Stimulated activated CD4-positive, alpha-beta T cell treated with anti-CD3 and anti-CD28 coated beads, TNF-alpha, amount 100 ng/mL, for 1 hour (primary cell): ENCODE results near the gene CSN2.
"Not testable (repeated sequence)": the region's sequence is repeated elsewhere in the genome, so short reads cannot be mapped to it uniquely, and the experiment has no call there.

Experiments used
- DNase-seq, 3 donors: peaks; one replicate each; pipeline ENCODE4 v3.0.0-alpha.2; 2020; ENCODE audit warnings: low read depth in 3 of 3, low spot score in 1 of 3

The CSN2 gene, protein sequence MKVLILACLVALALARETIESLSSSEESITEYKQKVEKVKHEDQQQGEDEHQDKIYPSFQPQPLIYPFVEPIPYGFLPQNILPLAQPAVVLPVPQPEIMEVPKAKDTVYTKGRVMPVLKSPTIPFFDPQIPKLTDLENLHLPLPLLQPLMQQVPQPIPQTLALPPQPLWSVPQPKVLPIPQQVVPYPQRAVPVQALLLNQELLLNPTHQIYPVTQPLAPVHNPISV

GRCh38 chr4:69965628-69966027 is at the start of gene CSN2:
Gene CSN2 (minus strand): TSS chr4:69965728. CDS start chr4:69960995, 4,733 bp downstream.
- no peak for DNase-seq

DNA sequence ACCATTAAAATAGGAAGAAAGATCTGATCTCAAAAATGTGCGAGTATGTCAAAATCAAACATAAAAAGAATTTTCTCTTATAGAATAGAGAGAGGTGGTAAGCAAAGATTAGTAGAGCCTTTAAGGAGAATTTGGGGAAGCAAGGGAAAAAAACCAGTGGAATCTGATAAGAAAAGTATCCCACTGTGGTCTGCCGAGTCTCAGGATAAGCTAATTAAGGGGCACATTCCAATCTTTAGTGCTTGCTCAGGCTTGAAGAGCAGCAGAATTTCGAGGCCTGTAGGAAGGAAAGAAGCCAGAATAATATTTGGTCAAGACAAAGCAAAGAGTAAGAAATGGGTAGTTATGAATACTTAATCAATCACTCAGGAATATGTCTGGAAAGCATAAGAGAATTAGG is 43.2 kb upstream of the CSN2 start:
- no peak for DNase-seq

GRCh38 chr4:70002507-70002906 is 37.0 kb upstream of the CSN2 start:
- DNase-seq = no peak

DNA sequence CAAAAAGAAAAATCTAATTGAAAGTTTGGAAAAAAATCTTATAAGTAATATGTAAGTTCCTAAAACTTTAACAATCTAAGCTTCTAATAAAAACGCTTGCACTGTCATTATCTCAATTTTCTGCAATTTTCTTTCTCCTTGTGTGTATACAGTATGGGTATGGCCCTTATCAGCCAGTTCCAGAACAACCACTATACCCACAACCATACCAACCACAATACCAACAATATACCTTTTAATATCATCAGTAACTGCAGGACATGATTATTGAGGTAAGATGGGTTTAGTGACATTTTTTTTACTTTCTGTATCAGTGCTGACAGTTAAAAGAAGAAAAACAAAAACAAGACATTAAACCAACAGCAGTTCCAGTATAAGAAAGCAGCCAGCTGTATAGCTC is 35.2 kb upstream of the CSN2 start:
- DNase-seq = no peak

DNA sequence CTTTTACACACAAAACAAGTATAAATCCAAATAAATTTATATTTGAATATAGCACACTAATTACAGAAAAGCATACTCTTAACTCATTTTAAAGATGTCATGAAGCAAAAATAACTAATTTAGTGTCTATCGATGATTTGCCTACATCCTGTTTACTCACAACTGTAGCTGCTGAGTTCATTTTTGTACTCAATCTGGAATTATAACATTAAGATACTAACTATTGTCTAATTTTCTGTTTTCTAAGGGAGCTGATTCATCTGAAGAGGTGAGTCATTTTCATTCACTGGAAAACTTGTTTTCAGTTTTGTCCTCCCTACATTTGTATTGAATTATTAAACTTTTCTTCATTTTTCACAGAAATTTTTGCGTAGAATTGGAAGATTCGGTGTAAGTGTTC is 33.9 kb upstream of the CSN2 start:
- DNase-seq = no peak

- DNase-seq = no peak
Measured at GRCh38 chr4:69995526-69996016, 30.0 kb upstream of the CSN2 start, which contains the start of gene STATH. Gene STATH (plus strand): TSS chr4:69995966. CDS start chr4:69998438, 2,472 bp downstream.

GRCh38 chr4:69994782-69995181 is 29.3 kb upstream of the CSN2 start:
- no peak for DNase-seq

DNA sequence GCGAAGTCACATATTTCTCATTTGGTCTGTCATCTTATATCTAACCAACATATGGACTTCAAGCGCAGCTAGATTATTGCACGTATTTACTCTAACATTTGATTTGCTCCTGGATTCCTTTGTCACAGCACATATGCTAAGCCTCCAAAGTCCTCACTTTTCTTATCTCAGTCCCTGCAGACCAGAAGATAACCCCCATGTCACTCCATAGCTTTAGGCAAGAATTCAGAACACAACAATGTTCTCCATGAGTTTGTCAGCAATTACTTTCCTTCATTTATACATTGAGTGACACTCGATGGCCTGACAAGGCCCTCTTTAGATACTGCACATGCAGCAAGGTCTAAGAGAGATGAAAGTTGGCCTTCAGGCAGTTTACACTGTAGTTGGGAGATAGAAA is 25.5 kb upstream of the CSN2 start:
- no peak for DNase-seq

DNA sequence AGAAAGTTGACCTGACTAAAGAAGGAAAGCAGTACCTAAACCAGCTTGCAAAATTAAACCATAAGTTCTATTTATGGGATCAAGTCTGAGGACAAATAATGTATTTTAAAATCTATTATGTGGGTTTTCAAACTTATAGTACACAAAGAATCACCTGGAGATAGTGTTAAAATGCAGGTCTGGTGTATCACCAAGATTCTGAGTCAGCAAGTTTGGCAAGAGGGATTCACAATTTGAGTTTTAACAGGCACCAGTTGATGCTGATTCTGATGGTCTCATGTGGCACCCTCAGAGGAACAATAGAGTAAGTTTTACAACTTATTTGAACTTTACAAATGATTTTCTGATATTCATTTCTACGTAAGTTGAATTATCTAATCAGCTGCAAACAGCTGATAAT is 21.1 kb upstream of the CSN2 start:
- no peak for DNase-seq

DNA sequence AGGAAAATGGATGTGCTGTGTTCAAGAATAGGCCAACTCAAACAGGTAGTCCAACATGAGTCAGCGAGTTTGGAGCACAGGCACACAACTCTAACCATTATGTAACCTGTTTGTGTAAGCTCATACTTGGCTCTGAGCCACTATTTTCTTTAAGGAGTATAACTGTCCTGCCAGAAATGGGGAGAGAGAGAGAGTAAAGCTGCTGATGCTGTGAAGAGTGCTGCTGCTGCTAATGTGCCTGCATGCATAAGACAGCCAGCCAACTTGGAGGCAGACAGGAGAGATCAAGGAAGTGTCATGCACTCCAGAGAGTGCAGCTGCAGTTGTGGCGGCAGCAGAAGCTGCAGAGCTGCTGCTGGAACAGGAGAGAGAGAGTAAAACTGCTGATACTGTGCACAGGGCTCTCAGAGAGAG is 18.5 kb upstream of the CSN2 start:
- no peak for DNase-seq

- DNase-seq = no peak
Measured at GRCh38 chr4:69977582-69977981, 12.1 kb upstream of the CSN2 start.

GRCh38 chr4:69974631-69975030 is 9.1 kb upstream of the CSN2 start:
- no peak for DNase-seq

DNA sequence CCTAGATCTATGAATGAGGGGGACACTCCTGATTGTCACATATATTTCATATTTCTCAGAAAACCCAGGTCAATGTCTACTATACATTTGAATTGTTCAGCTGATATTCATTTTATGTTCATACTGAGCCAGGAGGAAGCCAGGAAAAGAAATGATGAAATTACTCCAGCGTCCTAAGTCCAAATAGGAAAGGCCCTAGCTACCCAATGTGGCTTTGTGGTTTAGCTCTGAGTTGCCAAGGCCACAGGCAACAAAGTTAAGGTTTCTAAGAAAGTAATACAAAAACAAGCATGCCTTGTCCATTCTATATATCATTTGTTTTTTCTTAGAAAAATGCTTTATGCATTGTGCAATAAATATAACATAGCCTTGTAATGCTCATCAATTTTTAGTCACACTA is 4.5 kb upstream of the CSN2 start:
- no peak for DNase-seq

- DNase-seq = no peak
Measured at GRCh38 chr4:69957209-69957608, 8.3 kb downstream of the CSN2 start.

- no peak for DNase-seq
Measured at GRCh38 chr4:69951602-69952001, 13.9 kb downstream of the CSN2 start.

GRCh38 chr4:69936566-69936965 is 29.0 kb downstream of the CSN2 start:
- DNase-seq = no peak

GRCh38 chr4:69934150-69934549 is 31.4 kb downstream of the CSN2 start:
- no peak for DNase-seq

GRCh38 chr4:69930768-69931167 is 34.8 kb downstream of the CSN2 start, which contains the start of gene CSN1S1:
Gene CSN1S1 (plus strand): TSS chr4:69931068. CDS start chr4:69932556, 1,488 bp downstream.
- no peak for DNase-seq

DNA sequence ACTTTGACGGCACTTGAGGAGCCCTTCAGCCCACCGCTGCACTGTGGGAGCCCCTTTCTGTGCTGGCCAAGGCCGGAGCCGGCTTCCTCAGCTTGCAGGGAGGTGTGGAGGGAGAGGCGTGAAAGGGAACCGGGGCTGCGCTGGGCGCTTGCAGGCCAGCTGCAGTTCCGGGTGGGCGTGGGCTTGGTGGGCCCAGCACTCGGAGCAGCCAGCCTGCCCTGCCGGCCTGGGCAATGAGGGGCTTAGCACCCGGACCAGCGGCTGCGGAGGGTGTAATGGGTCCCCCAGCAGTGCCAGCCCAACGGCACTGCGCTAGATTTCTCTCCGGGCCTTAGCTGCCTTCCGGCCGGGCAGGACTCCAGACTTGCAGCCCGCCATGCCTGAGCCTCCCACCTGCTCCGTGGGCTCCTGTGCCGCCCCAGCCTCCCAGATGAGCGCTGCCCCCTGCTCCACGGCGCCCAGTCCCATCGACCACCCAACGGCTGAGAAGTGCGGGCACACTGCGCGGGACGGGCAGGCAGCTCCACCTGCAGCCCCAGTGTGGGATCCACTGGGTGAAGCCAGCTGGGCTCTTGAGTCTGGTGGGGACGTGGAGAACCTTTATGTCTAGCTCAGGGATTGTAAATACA is 41.6 kb downstream of the CSN2 start:
- not testable (repeated sequence) for DNase-seq

- no peak for DNase-seq
Measured at GRCh38 chr4:69920874-69921273, 44.7 kb downstream of the CSN2 start.

- no peak for DNase-seq
Measured at GRCh38 chr4:69910016-69910782, 55.3 kb downstream of the CSN2 start.

DNA sequence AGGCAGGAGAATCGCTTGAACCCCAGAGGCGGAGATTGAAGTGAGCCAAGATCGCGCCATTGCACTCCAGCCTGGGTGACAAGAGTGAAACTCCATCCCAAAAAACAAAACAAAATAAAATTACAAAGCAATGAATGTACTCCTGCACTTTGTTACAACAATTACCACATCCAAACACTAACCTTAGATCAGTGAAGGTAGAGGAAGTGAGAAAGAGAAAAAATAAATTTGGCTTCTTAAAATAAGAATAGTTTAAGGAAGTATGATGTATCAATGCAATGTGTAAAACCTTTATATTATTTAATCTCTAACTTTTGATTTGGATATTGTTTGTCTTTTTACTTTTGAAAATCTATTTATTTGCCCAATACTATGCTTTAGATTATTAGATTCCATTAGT is 56.3 kb downstream of the CSN2 start:
- no peak for DNase-seq
